GM04504 (cell line): ENCODE measurements around the gene TCF19.
A peak's percentile ranks its signal among the peaks of the same experiment; 100 is the strongest.

Experiments used
- DNase-seq: peaks from one replicate; pipeline ENCODE4 v3.0.0-alpha.2; 2012; ENCODE audit warnings: low read depth

The TCF19 gene

GRCh38 chr6:31158140-31158862, at the start of gene TCF19:
Gene TCF19, plus strand, starts transcription at chr6:31158589. Its CDS starts 881 bp downstream, at chr6:31159470.
- peak; percentile 99 for DNase-seq

DNA sequence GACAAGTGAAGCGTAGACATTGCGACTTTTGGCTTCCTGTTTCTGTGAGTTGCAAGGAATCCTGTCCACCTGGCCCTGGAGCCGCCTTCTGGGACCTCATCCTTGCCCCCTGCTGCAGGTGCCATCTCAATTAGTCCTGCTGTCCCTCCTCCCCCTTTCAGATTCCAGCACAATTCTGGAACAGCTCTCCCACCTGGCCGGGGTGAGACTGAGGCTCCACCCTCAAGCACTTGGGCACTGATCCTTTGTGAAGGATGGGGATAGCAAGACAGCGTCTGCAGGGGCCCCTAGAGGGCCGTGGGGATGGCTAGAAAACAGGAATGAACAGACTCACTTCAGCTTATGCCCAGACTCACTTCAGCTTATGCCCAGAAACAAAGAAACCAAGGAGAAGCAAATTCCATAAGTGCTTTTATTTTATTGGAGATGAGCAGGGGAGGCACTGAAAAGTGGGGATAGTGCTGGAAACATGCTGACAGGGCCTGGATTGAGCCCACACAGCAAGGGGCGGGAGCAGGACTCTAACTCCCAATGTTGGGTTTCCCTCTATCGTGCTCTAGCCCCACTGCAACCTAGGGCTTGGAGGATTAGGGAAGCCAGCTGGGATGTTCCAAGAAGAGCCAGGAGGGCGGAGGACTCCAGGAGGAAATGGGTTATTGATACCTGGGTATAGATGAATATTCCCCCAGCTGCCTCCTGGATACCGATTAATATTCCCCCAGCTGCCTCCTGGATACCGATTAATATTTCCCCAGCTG, 47.4 kb upstream of the TCF19 start:
- DNase-seq = no peak

- DNase-seq = no peak
Measured at GRCh38 chr6:31111712-31112111, 46.7 kb upstream of the TCF19 start.

GRCh38 chr6:31112478-31112877, 45.9 kb upstream of the TCF19 start, which contains the start of gene C6orf15:
Gene C6orf15, minus strand, starts transcription at chr6:31112575. Its CDS starts 20 bp downstream, at chr6:31112555.
- DNase-seq = no peak

DNA sequence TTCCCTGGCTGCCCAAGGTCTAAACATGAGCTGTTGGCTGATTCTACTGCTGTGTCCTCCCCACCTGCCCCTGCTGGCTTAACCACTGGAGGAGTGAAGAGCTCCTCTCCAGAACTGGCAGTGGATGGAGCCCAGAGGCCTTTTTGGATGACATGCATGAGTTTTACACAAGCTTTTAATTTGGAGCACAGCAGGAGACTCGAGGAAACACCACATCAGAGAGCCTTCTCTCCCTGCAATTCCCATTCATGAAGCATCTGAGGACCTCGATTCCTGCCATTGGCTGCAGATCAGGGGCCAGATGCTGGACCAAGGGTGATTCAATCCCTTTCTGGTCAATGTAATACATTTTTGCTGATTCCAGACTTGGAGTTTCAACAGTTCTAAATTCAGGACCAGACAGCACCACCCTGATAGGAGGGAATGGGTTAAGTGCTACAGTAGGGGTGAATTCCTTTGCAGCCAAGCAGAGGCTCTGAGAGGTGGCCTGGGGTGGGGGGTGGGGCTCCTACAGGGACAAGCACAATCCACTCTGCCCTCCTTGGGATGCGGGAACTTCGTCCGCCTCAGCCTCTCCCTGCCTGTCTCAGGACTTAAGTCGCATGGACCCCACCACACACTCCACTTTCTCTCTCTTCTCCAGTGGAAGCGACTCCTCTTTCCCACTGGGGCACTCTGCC, 44.4 kb upstream of the TCF19 start:
- DNase-seq = peak; percentile 93

DNA sequence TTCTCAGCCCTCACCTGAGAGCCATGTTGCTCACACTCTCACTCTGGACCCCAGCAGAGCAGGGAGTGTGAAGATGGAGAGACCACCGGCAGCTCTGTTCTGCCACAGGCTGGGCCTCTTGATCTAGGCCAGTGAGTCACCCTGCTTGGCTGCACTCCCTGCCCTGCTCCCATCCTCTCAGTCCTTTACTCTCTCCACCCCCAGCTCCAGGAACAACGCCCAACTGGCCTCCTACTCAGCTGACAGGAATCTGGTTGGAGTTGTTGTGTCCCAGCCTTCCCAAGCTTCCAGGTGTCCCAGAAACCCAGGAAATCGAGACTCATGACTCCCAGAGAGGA, 43.9 kb upstream of the TCF19 start, which contains the start of gene PSORS1C1:
TSS of gene PSORS1C1 (plus strand) at position 260 of the 338 bp plus-strand sequence. CDS start 14,833 bp downstream, outside the sequence.
- DNase-seq = peak; percentile 95

DNA sequence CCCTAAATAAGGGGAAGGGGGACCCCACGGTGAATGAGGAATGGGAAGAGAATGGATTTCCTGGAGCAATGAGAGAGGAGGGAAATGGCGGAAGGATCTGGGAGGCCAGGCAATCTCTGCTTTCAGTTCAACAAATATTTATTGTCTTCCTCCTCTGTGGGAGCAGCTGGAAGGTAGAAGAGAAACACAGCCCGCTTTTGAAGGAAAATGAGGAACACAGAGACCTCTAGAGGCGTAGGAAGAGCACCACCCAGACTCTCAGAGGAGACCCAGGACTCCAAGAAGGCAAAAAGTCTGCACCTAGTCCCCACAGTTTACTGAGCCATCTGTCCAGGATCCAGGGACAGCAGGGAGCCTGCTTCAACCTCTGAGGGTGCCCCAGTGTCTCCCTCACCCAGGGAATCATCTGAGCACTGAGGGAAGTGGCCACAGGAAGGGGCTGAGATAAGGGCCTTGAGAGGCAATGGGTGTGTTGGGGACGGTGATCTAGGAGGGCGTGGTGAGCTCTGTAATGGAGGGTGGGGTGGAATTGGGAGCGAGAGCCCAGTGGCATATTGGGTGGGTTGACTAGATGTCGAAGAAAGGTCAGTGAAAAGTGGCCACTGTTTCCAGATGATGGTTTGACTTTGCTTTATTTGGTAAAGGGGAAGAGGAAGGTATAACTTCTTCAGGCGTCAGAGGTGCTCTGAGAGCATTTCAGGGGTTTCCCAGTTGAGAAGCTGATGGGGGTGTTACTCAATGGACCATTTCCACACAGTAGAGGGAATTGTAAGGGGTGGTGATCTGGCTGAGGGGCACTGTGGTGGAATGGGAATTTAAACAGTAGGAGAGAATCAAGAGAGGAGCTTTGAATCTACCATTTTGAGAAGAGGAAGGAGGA, 43.2 kb upstream of the TCF19 start:
- no peak for DNase-seq

- no peak for DNase-seq
Measured at GRCh38 chr6:31115941-31116560, 42.3 kb upstream of the TCF19 start.

DNA sequence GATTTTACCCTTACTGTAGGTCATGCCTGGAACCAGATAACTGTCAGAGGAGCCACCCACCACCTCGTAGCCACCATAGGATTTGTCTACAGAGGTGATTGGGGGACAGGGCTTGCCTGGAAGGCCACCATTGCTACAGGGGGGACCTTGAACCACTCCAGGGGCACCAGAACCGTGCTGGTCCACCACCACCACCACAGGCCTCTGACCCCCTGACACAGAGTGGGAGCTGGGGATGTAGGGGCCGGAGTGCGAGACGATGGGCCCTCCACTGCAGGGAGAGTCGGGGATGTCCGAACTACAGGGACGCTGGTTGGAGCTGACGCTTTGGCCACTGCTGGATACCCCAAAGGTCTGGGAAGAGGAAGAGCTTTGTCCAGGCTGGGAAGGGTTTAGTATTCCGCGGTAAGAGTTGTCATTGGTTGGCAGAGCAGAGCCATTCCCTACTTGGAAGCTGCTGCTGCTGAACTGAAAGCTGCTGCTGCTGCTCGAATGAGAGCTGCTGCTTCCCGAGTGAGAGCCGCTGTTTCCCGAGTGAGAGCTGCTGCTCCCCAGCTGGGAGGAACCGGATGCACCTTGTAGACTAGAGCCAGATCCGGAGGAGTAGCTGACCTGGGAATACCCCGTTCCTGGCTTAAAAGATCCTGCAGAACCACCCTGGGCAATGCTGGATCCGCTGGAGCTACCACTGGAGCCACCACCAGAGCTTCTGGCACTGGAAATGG, 41.6 kb upstream of the TCF19 start:
- no peak for DNase-seq

DNA sequence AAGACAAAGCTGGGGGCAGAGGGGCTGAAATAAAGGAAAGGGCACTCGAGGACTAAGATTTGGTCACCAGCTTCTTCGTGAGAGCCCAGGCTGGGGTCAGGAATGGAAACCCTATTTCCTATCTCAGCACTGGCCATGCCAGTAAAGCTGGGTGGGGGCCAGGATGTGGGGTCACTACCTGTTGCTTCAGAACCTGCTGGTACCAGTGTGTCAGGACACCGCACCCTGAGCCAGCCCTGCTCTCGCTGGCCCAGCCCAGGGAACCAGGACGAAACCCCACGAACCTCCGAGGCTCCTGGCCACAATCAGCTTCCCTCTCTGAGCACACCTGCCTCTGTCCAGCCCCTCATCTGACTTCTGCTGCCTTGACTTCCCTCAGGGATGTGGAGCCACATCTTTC, 40.2 kb upstream of the TCF19 start:
- no peak for DNase-seq

GRCh38 chr6:31120151-31120915, 38.1 kb upstream of the TCF19 start, which contains the start of gene CDSN:
Gene CDSN, minus strand, starts transcription at chr6:31120446. Its CDS starts 27 bp downstream, at chr6:31120419.
- no peak for DNase-seq

- no peak for DNase-seq
Measured at GRCh38 chr6:31121131-31121790, 37.1 kb upstream of the TCF19 start.

DNA sequence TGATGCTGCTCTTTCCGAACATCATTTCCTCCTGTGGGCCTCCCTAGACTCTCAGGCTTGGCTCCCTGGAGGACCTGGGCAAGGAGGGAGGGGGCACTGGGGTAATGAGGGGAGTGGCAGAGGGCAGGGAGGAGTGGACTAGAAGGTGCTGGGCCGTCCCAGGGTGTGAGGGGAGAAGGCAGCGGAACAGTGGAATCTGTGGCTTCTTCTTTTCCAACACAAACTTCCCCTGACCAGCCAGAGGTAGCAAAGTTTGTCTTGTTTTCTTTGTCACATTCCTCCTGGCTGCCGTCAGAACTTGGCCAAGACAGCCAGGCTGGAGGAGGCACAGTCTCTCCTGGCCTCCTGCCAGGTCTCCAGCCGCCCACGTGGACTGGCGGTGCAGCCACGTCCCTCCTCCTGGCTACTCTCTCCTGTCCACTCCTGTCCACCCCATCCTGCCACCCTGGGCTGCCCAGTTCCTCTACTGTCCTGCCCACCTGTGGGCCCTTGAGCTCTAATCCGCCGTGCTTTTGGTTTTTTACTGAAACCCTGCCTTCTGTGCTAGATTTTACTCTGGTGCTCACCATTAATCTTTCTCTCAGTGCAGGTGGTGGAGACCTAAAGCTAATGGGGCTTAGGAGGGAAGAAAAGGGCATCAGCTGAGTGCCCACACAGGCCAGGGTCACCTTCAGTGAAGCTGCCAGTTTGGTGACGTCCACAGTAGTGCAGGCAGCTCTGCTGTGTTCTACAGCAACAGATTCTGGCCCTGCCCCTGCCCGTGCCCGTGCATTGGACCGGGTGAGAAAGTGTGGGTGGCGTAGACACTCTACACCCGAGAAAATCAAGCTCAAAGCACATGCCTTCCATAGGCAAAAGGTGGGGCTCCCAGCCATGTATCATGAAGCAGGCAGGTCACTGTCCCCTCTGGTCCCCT, 35.3 kb upstream of the TCF19 start:
- DNase-seq = peak; percentile 66

DNA sequence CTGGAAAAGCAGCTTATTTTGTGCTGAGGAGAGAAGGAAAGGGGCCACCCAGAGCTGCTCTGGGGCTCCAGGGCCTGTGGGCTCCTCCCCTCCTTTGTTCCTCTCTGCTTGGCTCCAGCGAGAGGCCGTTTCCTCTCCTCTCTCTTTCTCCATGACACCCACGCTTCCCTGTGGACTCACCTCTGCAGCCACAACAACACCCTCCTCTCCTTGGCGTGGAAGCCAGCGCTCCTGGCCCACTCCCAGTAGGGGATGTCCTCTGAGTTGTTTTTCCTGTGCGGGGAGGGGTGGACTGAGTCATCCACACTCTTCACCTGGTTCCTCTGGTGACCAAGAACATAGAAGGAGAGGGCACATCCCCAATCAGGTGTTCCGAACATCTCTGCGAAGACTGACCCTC, 33.2 kb upstream of the TCF19 start:
- DNase-seq = no peak

- DNase-seq = peak; percentile 81
Measured at GRCh38 chr6:31125586-31126363, 32.6 kb upstream of the TCF19 start.

DNA sequence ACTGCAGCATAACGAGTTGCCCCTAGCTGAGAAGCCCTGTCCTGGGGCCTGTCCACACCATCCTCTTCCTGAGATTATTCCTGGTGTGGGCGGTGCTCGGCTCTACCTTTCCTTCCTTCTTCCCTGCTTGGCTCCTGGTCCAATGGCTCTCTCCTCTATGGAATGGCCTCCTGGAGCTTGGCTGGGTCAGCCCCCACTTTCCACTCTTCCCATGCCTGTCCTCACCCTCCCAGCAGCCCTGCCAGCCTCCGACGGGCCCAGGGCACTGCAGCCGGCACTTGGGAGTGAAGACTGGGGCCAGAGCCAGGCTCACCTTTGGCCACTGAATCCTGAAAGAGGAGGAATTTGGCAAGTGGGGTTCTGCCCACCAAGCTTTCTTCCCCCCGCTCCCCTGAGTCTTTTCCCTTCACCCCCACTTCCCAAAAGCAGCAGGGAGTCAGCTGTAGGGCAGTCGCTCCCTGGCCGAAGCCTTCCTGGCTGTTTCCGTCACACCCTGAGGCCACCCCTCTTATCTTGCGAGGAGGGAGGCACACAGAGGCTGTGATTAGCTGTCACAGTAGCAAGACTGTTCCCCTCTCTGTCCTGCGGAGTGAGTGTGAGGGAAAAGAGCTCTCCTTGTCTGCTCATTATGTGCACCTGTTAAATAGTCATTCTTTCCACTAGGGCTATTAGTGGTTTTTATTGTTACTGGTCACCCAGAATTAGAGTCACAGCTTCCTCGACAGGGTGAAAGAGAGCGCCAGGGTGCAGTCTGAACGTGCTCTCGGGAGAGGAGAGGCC, 31.8 kb upstream of the TCF19 start:
- DNase-seq = no peak
